Medulla oblongata (tissue), 1 donor: ENCODE data around the gene HOXA9.

ENCODE experiments used
- DNase-seq: peaks from one replicate; pipeline ENCODE4 v3.0.0-alpha.2; 2015; ENCODE audit errors: extremely low spot score

Gene HOXA9

GRCh38 chr7:27200761-27201579 lies 35.6 kb upstream of the HOXA9 start:
- peak; percentile 71 for DNase-seq

GRCh38 chr7:27199849-27200760 lies 34.8 kb upstream of the HOXA9 start, which contains the start of gene HOXA13:
Gene HOXA13 (minus strand): TSS chr7:27200091. CDS start chr7:27200077, 14 bp downstream.
- no peak for DNase-seq

GRCh38 chr7:27198871-27199801 lies 33.8 kb upstream of the HOXA9 start:
- DNase-seq: no peak

DNA sequence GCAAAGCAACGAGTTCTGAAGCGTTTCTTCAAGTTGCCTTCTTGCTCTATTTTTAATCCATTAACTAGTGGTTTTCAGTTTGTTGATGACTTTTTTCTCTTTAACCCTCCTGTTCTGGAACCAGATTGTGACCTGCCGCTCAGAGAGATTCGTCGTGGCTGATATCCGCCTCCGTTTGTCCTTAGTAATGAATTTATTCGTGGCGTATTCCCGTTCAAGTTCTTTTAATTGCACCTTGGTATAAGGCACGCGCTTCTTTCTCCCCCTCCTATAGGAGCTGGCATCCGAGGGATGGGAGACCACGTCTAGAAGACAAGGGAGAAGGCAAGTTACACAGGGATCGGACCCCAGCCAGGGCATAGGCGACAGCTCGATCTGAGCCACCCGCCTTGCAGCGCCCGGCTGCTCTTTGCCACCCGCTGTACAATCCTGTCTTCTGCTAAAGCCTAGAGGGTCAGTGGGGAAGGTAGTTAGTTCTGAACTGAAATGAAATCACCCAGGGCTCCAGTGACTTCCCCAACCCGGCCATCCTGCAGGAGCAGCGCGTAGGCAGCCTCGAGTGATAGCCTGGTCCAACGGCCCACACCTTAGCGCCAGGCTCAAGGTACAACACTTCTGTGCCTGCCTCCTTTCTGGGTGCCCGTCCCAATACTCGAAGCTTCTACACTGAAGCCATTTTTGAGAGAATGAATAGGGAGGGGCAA lies 33.0 kb upstream of the HOXA9 start:
- DNase-seq: no peak

DNA sequence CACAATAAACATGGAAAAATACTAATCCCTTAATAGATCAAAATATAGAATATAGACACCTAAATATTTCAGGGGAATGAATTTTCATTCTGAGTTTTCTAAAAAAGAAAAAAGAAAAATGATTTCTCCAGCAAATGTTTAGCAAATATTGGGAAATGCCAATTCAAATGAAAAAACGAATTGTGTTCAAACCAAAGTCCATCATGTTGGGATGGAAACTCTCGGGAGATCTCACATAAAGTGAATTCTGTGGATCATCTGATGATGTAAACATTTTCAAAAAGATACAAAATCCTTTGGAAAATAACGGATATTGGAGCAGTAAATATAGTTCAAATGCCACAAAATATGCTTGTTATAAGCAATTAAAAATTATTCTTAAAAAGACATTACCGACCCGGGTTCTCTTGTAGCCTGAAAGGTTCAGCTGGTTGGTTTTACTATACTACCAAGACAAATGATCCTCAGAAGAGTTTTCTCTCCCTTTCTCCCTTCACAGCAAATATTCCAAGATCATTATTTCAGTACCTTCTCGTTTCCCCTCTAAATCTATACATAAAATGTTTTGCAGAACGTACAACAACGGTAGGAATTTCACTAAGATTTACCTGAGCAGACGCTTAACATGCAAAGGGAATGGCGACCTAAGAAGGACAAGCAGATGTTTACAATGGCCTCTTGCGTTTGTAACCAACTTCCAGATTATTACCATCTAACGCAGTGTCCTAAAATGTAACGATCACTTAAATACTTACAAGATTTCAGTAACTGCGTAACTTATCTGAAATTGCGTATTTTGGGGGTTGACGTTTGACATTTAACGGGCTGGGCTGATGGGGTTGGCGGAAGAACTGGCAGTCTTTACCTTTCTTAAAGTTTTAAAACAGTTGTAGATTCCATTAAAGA lies 32.1 kb upstream of the HOXA9 start:
- no peak for DNase-seq

DNA sequence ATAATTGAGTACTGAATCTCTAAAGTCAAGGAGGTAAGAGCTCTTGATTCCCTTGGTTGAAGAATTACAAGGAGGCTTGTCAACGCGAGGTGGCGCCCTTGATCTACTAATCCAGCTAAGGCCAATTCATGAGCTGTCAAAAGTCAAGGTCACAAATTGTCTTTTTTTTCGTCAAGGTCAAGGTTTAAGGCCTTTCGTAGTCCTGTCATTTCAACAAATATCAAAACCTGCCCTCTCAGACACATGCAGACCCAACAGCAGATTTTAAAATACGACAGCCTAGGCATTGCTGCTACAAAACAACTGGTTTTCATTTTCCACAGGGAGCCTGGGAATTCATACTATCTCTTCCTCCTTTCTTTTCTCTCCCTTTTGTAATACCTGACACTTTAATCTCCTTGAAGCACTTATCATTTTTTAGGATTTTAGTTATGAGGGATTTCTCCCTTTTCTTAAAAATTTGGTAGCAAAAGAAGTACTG lies 31.0 kb upstream of the HOXA9 start:
- peak; percentile 91 for DNase-seq

DNA sequence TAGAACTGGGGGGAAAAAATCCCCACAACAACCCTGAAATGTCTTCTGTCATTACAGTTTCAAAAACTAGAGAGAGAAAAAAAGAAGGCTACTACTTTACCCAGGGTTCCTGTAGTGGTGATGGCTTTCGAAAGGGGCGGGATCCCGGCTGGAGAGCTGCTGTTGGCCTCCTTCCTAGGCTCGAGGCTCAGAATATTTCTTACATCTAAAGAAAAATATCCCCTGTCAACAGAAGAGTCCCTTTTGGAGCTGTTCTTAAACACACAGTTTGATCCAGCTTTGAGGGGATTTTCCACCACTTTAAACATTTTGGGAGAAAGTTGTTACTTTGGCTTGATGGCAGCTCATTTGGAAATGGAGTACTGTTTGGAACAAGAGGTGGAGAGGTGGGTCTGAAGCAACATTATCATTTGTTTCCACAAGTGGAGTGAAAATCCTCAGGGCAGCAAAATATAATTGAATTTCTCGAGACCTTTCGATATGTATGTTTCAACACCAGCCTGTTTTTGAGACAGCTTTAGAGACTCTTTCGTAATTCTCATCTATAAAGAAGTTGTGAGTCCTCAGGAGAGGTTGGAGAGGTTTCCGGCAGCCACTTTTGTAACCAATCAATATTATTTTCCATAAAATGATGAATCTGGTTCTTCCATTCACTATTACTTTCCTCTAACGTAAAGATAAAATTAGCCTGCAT lies 29.5 kb upstream of the HOXA9 start:
- no peak for DNase-seq

DNA sequence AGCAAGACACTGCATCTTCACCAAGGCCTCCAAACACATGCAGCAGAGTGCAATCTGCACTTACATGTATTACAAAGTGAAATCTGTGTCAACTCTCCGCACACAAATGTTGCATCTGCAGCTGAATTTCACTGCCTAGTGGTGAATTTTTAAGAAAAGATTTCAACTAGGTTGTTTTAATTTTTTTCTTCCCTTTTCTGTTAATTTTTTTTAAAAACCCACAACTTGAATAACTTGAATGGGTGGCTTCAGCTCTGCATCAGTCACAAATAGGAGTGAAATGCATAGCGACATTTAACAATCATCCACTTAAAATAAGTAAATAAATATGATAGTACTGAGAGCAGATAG lies 28.6 kb upstream of the HOXA9 start:
- DNase-seq: no peak

GRCh38 chr7:27193335-27194001 lies 28.1 kb upstream of the HOXA9 start:
- no peak for DNase-seq

DNA sequence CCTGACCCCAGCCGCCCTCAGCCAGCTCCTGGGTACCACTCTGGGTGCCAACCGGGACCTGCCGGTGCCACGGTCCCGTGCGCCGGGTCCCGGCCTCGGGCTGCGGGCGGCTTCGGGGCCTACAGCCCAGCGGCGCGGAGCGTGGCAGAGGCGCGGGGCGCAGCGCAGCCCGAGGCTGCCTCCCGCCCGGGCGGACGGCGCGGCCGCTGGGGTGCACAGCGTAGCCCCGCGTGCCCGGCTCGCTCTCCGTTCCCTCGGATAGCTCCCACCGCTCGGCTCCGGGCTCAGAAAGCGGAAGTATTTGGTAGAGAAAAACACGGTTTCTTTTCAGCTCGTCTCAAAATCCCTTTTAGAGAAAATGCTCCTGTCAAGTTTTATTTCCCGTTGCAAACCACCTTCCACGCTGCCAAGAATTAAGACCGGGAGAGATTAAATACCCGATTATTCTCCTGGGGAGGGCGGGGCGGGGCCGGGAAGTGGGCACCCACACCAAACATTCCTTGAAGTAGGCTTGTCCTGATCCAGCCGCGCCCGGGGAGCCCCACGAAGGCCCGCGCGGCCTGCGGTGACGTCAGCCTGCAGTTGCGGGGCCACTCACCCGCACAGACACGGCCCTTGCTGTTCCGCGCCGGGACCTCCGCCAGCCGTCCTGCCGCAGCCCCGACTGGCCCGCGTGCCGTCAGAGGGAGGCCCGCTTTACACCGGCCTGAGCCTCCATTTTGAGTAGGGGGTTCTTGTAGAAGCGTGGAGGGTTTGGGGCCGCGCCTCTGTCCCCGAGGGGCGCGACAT lies 27.4 kb upstream of the HOXA9 start:
- no peak for DNase-seq

DNA sequence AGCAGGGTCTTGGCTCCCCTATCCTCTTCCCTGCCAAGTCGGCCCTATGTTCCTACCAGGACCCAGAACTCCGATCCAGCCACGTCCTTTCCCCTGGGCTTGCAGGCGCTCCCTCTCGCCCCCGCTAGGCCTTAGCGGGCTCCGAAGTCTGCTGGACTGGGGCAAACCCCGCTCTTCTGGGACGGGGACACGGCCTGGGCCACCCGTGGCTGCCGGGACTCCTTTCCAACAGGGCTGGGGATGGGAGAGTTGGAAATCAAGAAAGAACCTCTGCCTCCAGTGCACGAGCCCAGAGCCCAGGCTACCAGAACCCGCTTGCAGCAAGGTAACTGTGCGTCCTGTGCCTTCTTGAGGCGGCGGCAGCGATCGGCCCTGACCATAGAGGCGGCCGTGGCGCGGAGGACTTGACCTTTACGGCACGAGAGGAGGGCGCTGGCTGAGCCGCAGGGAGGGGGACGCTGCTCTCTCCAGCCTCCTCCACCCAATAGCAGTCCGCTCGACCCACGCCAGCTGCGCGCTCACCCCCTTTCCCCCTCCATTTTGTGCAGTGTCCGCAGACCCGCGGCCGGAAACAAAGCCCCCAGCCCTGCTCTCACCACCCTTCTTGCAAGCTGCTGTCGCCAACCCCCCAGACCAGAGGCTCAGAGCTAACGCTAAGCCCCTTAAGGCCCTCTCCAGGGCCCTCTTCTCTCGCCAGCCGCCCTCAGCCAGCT lies 26.7 kb upstream of the HOXA9 start:
- DNase-seq: no peak

GRCh38 chr7:27191161-27191731 lies 25.9 kb upstream of the HOXA9 start:
- DNase-seq: no peak

DNA sequence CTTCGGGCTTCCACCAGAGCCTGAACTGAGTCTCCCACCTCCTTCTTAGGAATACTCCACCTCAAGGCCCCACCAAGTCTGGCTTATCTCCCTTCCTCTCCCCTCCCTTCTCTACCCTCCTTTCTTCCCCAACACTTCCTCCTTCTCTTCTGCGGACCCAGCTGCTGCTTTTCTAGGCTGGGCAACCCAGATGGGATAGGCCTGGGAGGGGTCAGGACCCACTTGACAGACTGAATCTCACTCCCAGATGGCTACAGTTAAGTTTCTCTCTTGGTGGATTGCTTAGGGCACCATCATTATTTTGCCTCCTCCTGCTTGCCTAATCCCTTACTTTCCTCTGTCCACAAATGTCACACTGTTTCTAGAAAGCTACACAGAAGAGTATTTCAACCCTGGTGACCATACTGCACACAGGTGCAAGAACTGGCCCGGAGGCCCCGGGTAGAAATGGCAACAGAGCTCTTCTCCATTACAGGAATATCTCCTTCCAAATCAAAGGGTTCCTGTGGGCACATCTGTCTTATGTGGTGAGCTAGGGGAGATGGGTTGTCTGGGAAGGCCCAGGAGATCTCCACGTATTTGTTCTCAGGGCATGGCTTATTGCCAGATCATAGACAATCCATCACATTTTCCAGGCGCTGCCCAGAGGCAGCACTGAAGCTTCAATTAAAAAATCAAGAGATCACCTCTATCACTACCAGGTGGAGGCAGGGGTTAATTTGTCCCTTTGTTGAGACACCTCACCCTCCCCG lies 24.8 kb upstream of the HOXA9 start:
- DNase-seq: no peak

- no peak for DNase-seq
Observed at GRCh38 chr7:27189295-27189996, 24.1 kb upstream of the HOXA9 start.
